Measurements from ENCODE around the gene AMZ2. TPM values are rescaled to one million over a fixed set of nuclear protein-coding genes. Genes with fewer than 3 reads are reported as not detected.

AMZ2 gene
- polyA plus RNA-seq, 3 donors, result 34.0 to 67.6 (median 67.2) TPM

DNA sequence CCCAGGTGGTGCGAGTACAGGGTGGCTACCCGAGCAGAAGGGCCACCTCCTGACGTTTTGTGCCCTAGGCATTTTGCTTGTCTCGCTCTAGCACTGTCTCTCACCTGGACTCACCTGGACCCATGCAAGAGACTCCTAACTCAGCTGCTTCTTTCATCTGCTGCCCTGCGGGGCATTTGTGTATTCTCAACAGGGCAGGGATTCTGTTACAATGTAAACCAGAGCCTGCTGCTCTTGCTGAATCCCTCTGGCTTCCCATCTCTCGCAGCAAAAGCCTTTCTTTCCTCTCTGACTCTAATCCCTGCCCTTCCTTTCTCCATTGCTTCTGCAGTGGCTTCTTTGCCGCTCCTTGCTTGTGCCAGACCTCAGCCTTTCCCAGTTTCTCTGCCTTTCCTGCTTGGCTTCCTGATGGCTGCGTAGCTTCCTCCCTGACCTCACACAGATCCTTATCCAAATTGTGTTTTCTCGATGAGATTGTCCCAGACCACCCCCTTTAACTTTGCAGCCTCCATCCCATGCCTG lies 53.7 kb downstream of the AMZ2 start:
- no peak overlapping the region for H3K4me3 ChIP-seq (replicated peaks in 1 of 3; ENCODE audit: low read depth in 2 of 3, low read length in 3 of 3)
- H3K4me1 Mint-ChIP-seq, result peaks cover 53% of the 10 kb centered on the region

DNA sequence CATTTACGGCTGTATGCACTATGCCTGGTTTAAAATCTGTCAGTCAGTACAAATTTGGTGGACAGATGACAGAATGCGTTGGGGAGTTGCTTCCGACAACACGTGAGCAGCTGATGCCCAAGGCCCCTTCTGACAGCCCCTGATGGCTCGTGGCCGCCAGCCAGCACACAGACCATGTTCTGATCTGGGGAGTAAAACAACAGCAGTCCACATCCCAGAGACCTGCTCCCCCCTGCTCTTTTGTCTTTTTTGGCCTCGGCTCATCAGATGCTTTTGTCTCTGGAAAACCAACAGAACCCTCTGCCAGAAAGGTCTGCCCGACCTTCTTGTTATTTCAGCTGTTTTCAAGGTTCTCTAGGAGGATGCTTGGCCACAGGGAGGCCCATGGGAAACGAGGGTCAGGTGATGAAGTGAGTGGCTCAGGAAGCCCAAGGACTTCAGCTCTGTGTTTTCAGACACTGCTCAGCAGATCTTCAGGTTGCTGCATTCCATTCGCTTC lies 54.3 kb downstream of the AMZ2 start:
- peaks cover 0 to 4% (median 1%) of the 10 kb centered on the region in 7 donors for H3K9me3 Mint-ChIP-seq
- peaks cover 0 to under 1% (median 0%) of the 10 kb centered on the region in 3 donors for H3K27me3 Mint-ChIP-seq (ENCODE audit: low read depth in 3 of 3)
- no peak overlapping the region for H3K4me3 Mint-ChIP-seq

More for the DNA sequence above, 53.7 kb downstream of the AMZ2 start:
- peaks cover 40 to 51% of the 10 kb centered on the region in 2 donors for H3K4me1 ChIP-seq (ENCODE audit: control insufficient read depth in 1 of 2, insufficient read depth in 2 of 2, low read length in 2 of 2)
- Mint-ChIP-seq H3K9me3 (peaks cover 0 to 4% (median 1%) of the 10 kb centered on the region in 7 donors), H3K4me3 (no peak overlapping the region), H3K27ac (peak overlapping the region in 2 of 7 donors; percentile 56 to 61), H3K27me3 (ENCODE audit: low read depth in 3 of 3) (no peaks in the 10 kb centered on the region), H3K36me3 (peaks cover 0 to 16% of the 10 kb centered on the region in 2 donors)
- H3K9ac ChIP-seq (ENCODE audit: insufficient read depth, low read length, poor library complexity, severe bottlenecking), result no peak overlapping the region
- intact Hi-C loops (cut with micrococcal nuclease), result no loop called here
- no peak overlapping the region for H3K4me2 ChIP-seq (replicated peaks; ENCODE audit: extremely low read depth, low read length, poor library complexity, severe bottlenecking)
- no peaks in the 10 kb centered on the region for H3K9me3 ChIP-seq (replicated peaks in 1 of 2; ENCODE audit: control insufficient read depth in 1 of 2, insufficient read depth in 1 of 2, low read length in 2 of 2)
- H3K36me3 ChIP-seq (replicated peaks in 1 of 2; ENCODE audit: control insufficient read depth in 1 of 2, insufficient read depth in 2 of 2, low read length in 2 of 2), result no peaks in the 10 kb centered on the region
- DNase-seq, result no peak
- TF ChIP-seq CTCF (IDR thresholded peaks at IDR 0.05), result no peak
- no peak overlapping the region for H2AFZ ChIP-seq (ENCODE audit: insufficient read depth, low read depth, low read length, poor library complexity, severe bottlenecking)
- no peaks in the 10 kb centered on the region for H3K27me3 ChIP-seq (ENCODE audit: control insufficient read depth in 2 of 2, insufficient read depth in 2 of 2, low read length in 2 of 2)
- no peaks in the 10 kb centered on the region for H4K20me1 ChIP-seq (ENCODE audit: insufficient read depth, low read length)
- WGBS (ENCODE audit: insufficient coverage), result 83% methylated on average over 9 of the region's 9 CpGs
- H3K27ac ChIP-seq (ENCODE audit: low read depth in 1 of 2, low read length in 2 of 2), result no peak overlapping the region
- H3K79me2 ChIP-seq (ENCODE audit: insufficient read depth, low read length), result peaks cover 6% of the 10 kb centered on the region

More for the DNA sequence above, 54.3 kb downstream of the AMZ2 start:
- H2AFZ ChIP-seq (ENCODE audit: insufficient read depth, low read depth, low read length, poor library complexity, severe bottlenecking), result no peak overlapping the region
- no peak for DNase-seq
- Mint-ChIP-seq H3K4me1 (peaks cover 47% of the 10 kb centered on the region), H3K27ac (peak overlapping the region in 1 of 7 donors; percentile 32), H3K36me3 (peaks cover 3 to 19% of the 10 kb centered on the region in 2 donors)
- no peaks in the 10 kb centered on the region for H3K36me3 ChIP-seq (replicated peaks in 1 of 2; ENCODE audit: control insufficient read depth in 1 of 2, insufficient read depth in 2 of 2, low read length in 2 of 2)
- no peaks in the 10 kb centered on the region for H4K20me1 ChIP-seq (ENCODE audit: insufficient read depth, low read length)
- WGBS (ENCODE audit: insufficient coverage), result 88% methylated on average over 8 of the region's 10 CpGs
- H3K4me2 ChIP-seq (replicated peaks; ENCODE audit: extremely low read depth, low read length, poor library complexity, severe bottlenecking), result no peak overlapping the region
- peaks cover 6% of the 10 kb centered on the region for H3K79me2 ChIP-seq (ENCODE audit: insufficient read depth, low read length)
- H3K4me3 ChIP-seq (replicated peaks in 1 of 3; ENCODE audit: low read depth in 2 of 3, low read length in 3 of 3), result no peak overlapping the region
- H3K4me1 ChIP-seq (ENCODE audit: control insufficient read depth in 1 of 2, insufficient read depth in 2 of 2, low read length in 2 of 2), result peaks cover 34 to 45% of the 10 kb centered on the region in 2 donors
- no peak overlapping the region for H3K9ac ChIP-seq (ENCODE audit: insufficient read depth, low read length, poor library complexity, severe bottlenecking)
- no peaks in the 10 kb centered on the region for H3K9me3 ChIP-seq (replicated peaks in 1 of 2; ENCODE audit: control insufficient read depth in 1 of 2, insufficient read depth in 1 of 2, low read length in 2 of 2)
- peak overlapping the region in 1 of 2 donors; percentile 1 for H3K27ac ChIP-seq (ENCODE audit: low read depth in 1 of 2, low read length in 2 of 2)
- intact Hi-C loops (cut with micrococcal nuclease), result no loop called here
- H3K27me3 ChIP-seq (ENCODE audit: control insufficient read depth in 2 of 2, insufficient read depth in 2 of 2, low read length in 2 of 2), result no peaks in the 10 kb centered on the region
- TF ChIP-seq CTCF (IDR thresholded peaks at IDR 0.05), result no peak
